T-cell (primary cell): ENCODE data around the gene DDN. TPM values are rescaled to one million over a fixed set of nuclear protein-coding genes. Genes with fewer than 3 reads are reported as not detected.

Experiments
- ATAC-seq, 4 experiments: fragments of 200-7000 bp in 3 of 4; fragments of 150-1000 bp in 1 of 4; cut with Tn5 transposase; replicated peaks in 1 of 4; 1 replicate in 3 of 4; 2 replicates in 1 of 4; pipeline ENCODE4 v1.10.0; 2021; ENCODE audit warnings: moderate library complexity in 3 of 4, mild to moderate bottlenecking in 2 of 4, moderate number of reproducible peaks in 1 of 4
- CTCF ChIA-PET, 2 donors: fragments of 300-600 bp; sonication (Branson Sonifier 250); formaldehyde crosslinking; loops; one replicate each; lab custom pipeline; 2022; ENCODE audit warnings: antibody characterized with exemption in 2 of 2; lab: Charles Lee
- POLR2A ChIA-PET, 2 donors: fragments of 300-600 bp; sonication (Branson Sonifier 250); formaldehyde crosslinking; loops; one replicate each; lab custom pipeline; 2022; ENCODE audit warnings: antibody characterized with exemption in 2 of 2; lab: Charles Lee
- DNase-seq, 35 experiments: peaks; one replicate each; pipeline versions ENCODE4 v3.0.0 to v3.0.0-alpha.2; 2013 to 2023
- H3K27ac ChIP-seq: one replicate; pipeline ENCODE4 v1.5.1; 2013; ENCODE audit warnings: low read length
- H3K27me3 ChIP-seq, 2 experiments: replicated peaks in 1 of 2; 1 replicate in 1 of 2; 2 replicates in 1 of 2; pipeline versions ENCODE4 v1.6.1 to v1.7.0; 2013; ENCODE audit warnings: low read length in 1 of 2, mixed read lengths in 1 of 2; ENCODE audit not compliant: control insufficient read depth in 2 of 2, insufficient read depth in 2 of 2; ENCODE audit errors: extremely low read depth in 1 of 2
- H3K36me3 ChIP-seq, 2 donors: 1 replicate in 1 of 2; 2 replicates in 1 of 2; pipeline versions ENCODE4 v1.6.1 to v1.7.0; 2013; ENCODE audit warnings: low read length in 1 of 2; ENCODE audit not compliant: control insufficient read depth in 2 of 2, insufficient read depth in 1 of 2; ENCODE audit errors: extremely low read depth in 1 of 2
- H3K4me1 ChIP-seq, 2 experiments: 1 replicate in 1 of 2; 2 replicates in 1 of 2; pipeline versions ENCODE4 v1.6.1 to v1.7.0; 2013; ENCODE audit warnings: low read length in 2 of 2, mixed read lengths in 1 of 2; ENCODE audit not compliant: insufficient read depth in 2 of 2, control insufficient read depth in 1 of 2; ENCODE audit errors: extremely low read depth in 1 of 2
- H3K4me3 ChIP-seq, 2 donors: 1 replicate in 1 of 2; 2 replicates in 1 of 2; pipeline versions ENCODE4 v1.5.1 to v1.7.0; 2013; ENCODE audit warnings: mild to moderate bottlenecking in 2 of 2, low read length in 1 of 2, moderate library complexity in 1 of 2; ENCODE audit not compliant: control insufficient read depth in 1 of 2; ENCODE audit errors: extremely low read depth in 1 of 2
- H3K9me3 ChIP-seq: 2 replicates; pipeline ENCODE4 v1.7.0; 2013
- H3K27ac Mint-ChIP-seq, 2 donors: one replicate each; pipeline ENCODE4 v1.8.0; 2020 to 2021; ENCODE audit warnings: mild to moderate bottlenecking in 2 of 2, mixed read lengths in 2 of 2
- H3K27me3 Mint-ChIP-seq, 2 donors: one replicate each; pipeline ENCODE4 v1.8.0; 2021 to 2022; ENCODE audit warnings: mixed read lengths in 2 of 2
- H3K36me3 Mint-ChIP-seq: one replicate; pipeline ENCODE4 v1.8.0; 2021; ENCODE audit warnings: mixed read lengths
- H3K4me1 Mint-ChIP-seq, 3 donors: one replicate each; pipeline ENCODE4 v1.8.0; 2020 to 2022; ENCODE audit warnings: mixed read lengths in 3 of 3, mild to moderate bottlenecking in 1 of 3
- H3K4me3 Mint-ChIP-seq, 3 donors: one replicate each; pipeline ENCODE4 v1.8.0; 2020 to 2022; ENCODE audit warnings: mild to moderate bottlenecking in 3 of 3, mixed read lengths in 3 of 3, moderate library complexity in 3 of 3
- H3K9me3 Mint-ChIP-seq, 3 donors: one replicate each; pipeline ENCODE4 v1.8.0; 2020 to 2022; ENCODE audit warnings: mixed read lengths in 3 of 3
- WGBS: methylation state at CpG from one replicate; pipeline ENCODE4 v1.1.5; 2013; ENCODE audit warnings: missing lambda C conversion rate; ENCODE audit not compliant: insufficient coverage; 5-methylcytosine and 5-hydroxymethylcytosine counted together
- total RNA-seq, 35 experiments: library from RNA in 6 of 35; stranded (reverse) in 6 of 35; fragments of 120-200 nt in 1 of 35; gene quantifications; one replicate each; pipeline versions ENCODE4 v1.2.1 to v1.2.4 and lab custom pipeline; 2013 to 2026

DDN gene
- total RNA-seq, 5 donors from 2014 or later (not counting 1 experiment from before 2014, with no cell fraction given): 0.09 to 1.3 (median 0.15) TPM

DNA sequence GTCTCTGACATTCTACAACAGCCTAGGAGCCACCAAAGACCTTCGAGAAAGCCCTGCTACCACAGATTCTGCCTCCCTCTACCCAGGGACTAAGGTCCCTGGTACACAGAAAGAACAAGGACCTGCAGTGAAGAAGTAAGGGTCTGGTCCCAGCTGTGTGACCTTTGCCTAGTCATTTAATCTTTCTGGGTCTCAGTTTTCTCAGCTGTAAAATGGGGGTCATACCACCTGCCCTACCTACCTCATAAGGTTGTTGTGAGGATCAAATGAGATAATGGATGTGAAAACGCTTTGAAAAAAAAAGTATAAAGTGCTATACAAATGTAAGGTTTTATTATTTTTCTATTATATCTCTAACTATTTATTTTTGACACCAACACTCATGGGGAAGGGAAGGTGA lies 24.6 kb upstream of the DDN start:
- H3K4me3 Mint-ChIP-seq: no peak overlapping the region
- no peak overlapping the region for H3K27ac Mint-ChIP-seq
- ChIA-PET POLR2A (no interaction called here), CTCF (interaction anchor here in 1 of 2 donors (0.7 kb wide), 1 partner anchor 96 kb away, joined by 3 read pairs; no protein-coding TSS in a partner anchor)
- no peaks in the 10 kb centered on the region for H3K9me3 ChIP-seq
- peaks cover 42% of the 10 kb centered on the region for H3K36me3 Mint-ChIP-seq
- no peak overlapping the region for H3K4me3 ChIP-seq
- H3K9me3 Mint-ChIP-seq: no peaks in the 10 kb centered on the region
- peaks cover 10 to 11% (median 10%) of the 10 kb centered on the region in 3 donors for H3K4me1 Mint-ChIP-seq
- H3K27me3 ChIP-seq: no peaks in the 10 kb centered on the region
- H3K27me3 Mint-ChIP-seq: no peaks in the 10 kb centered on the region
- H3K27ac ChIP-seq: no peak overlapping the region
- DNase-seq: no peak
- no peak for ATAC-seq
- no CpG with 5 or more reads among the region's 2 CpGs for WGBS
- H3K4me1 ChIP-seq: peaks cover 6 to 12% of the 10 kb centered on the region in 2 experiments
- peaks cover 20 to 75% of the 10 kb centered on the region in 2 donors for H3K36me3 ChIP-seq

- ChIA-PET CTCF (no interaction called here), POLR2A (interaction anchor here in 1 of 2 donors (0.6 kb wide), 1 partner anchor 124 kb away, joined by 3 read pairs; no protein-coding TSS in a partner anchor)
- Mint-ChIP-seq H3K4me1 (peaks cover 16 to 18% (median 18%) of the 10 kb centered on the region in 3 donors), H3K27ac (peak overlapping the region in 1 of 2 donors; percentile 56), H3K9me3 (no peaks in the 10 kb centered on the region), H3K27me3 (no peaks in the 10 kb centered on the region), H3K36me3 (peaks cover 37% of the 10 kb centered on the region), H3K4me3 (no peak overlapping the region)
- Histone ChIP-seq H3K27me3 (no peaks in the 10 kb centered on the region), H3K4me1 (peaks cover 6 to 18% of the 10 kb centered on the region in 2 experiments), H3K27ac (no peak overlapping the region), H3K9me3 (no peaks in the 10 kb centered on the region), H3K4me3 (no peak overlapping the region), H3K36me3 (peaks cover 20 to 64% of the 10 kb centered on the region in 2 donors)
- no peak for ATAC-seq
- WGBS: 95% methylated on average over 12 of the region's 15 CpGs
- DNase-seq: no peak
Observed at GRCh38 chr12:49022558-49023178, 23.5 kb upstream of the DDN start.

DNA sequence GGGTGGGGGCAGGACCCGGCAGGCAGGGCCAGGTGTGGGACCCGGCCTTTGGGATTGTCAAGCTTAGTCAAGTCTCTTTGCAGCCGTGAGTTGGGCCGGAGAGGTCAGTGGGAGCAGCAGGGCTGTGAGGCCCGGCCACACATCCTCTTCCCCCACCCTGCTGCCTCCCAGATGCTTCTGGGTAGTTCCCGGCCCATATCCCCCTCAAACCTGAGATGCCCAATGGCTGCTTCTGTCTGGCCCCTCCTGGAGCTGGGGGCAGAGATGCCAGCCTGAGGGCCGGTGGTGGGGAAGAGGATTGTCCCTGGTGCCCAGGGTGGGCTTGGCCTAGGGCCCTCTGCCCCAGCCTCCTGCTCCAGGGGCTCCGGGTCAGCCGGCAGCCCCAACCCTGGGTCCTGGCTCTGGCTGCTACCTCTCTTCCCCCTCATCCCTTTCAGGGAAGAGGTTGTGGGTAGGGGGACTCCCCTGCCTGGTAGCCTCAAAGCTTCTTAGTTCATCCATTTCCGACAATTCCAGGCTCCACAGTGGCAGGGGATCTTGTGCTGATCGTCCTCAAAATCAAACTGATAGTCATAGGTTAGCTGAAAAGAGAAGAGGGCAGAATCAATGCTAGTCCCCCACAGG lies 22.2 kb upstream of the DDN start:
- no peak for DNase-seq
- Histone ChIP-seq H3K27me3 (no peaks in the 10 kb centered on the region), H3K4me3 (no peak overlapping the region), H3K4me1 (peaks cover 6 to 28% of the 10 kb centered on the region in 2 experiments), H3K9me3 (no peaks in the 10 kb centered on the region), H3K36me3 (peaks cover 18 to 52% of the 10 kb centered on the region in 2 donors), H3K27ac (peak overlapping the region; percentile 30)
- no peak for ATAC-seq
- H3K4me3 Mint-ChIP-seq: no peak overlapping the region
- H3K27me3 Mint-ChIP-seq: no peaks in the 10 kb centered on the region
- peaks cover 38% of the 10 kb centered on the region for H3K36me3 Mint-ChIP-seq
- H3K27ac Mint-ChIP-seq: peak overlapping the region in 1 of 2 donors; percentile 68
- WGBS: 97% methylated on average over 5 of the region's 11 CpGs
- no peaks in the 10 kb centered on the region for H3K9me3 Mint-ChIP-seq
- ChIA-PET POLR2A (interaction anchor here in 1 of 2 donors (0.6 kb wide), 1 partner anchor 103 kb away, joined by 3 read pairs; no protein-coding TSS in a partner anchor), CTCF (interaction anchor here in 1 of 2 donors (0.6 kb wide), 1 partner anchor 260 kb away, joined by 5 read pairs; no protein-coding TSS in a partner anchor)
- H3K4me1 Mint-ChIP-seq: peaks cover 27 to 31% (median 30%) of the 10 kb centered on the region in 3 donors

DNA sequence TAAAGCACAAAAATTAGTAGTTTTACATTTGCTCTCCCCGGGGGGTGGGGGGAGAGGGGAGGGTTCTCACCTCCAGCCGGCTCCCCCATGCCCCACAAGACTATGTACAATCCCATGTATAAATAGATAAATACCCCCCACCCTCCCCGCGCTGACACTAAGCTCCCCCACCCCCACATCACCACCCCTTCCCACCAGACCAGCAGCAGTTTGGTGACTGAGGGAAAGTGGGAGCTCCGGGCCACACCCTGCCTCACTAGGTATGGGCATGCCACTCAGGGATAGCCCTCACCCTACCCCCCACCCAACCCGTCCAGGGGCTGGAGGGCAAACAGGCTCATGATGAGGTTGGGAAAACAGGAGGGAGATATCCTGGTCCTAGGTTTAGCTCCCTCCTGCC lies 21.3 kb upstream of the DDN start:
- no CpG with 5 or more reads among the region's 6 CpGs for WGBS
- peaks cover 34 to 40% (median 38%) of the 10 kb centered on the region in 3 donors for H3K4me1 Mint-ChIP-seq
- H3K27ac ChIP-seq: peak overlapping the region; percentile 31
- H3K4me1 ChIP-seq: peaks cover 6 to 28% of the 10 kb centered on the region in 2 experiments
- no peak overlapping the region for H3K27ac Mint-ChIP-seq
- no peak overlapping the region for H3K4me3 Mint-ChIP-seq
- H3K27me3 Mint-ChIP-seq: no peaks in the 10 kb centered on the region
- peaks cover 12 to 43% of the 10 kb centered on the region in 2 donors for H3K36me3 ChIP-seq
- H3K9me3 Mint-ChIP-seq: no peaks in the 10 kb centered on the region
- H3K27me3 ChIP-seq: no peaks in the 10 kb centered on the region
- no peak overlapping the region for H3K4me3 ChIP-seq
- DNase-seq: no peak
- peaks cover 36% of the 10 kb centered on the region for H3K36me3 Mint-ChIP-seq
- H3K9me3 ChIP-seq: no peaks in the 10 kb centered on the region
- CTCF ChIA-PET: interaction anchor here (0.5 to 2.0 kb wide), 12 partner anchors 8 to 480 kb away, joined by 3 to 22 read pairs (median 4); no protein-coding TSS in a partner anchor
- no peak for ATAC-seq
- POLR2A ChIA-PET: interaction anchor here (0.6 kb wide), 3 partner anchors 18 to 102 kb away, joined by 3 to 5 read pairs (median 3); no protein-coding TSS in a partner anchor

- no peaks in the 10 kb centered on the region for H3K27me3 ChIP-seq
- H3K27ac Mint-ChIP-seq: peak overlapping the region; percentile 73 to 84
- ChIA-PET POLR2A (interaction anchor here (0.5 to 1.2 kb wide), 8 partner anchors 9 to 734 kb away, joined by 3 to 6 read pairs (median 4); no protein-coding TSS in a partner anchor), CTCF (interaction anchor here (0.5 to 2.0 kb wide), 18 partner anchors 9 to 527 kb away, joined by 3 to 22 read pairs (median 4); partner anchors contain the start of gene WNT1 (in 1 of the 2))
- H3K27ac ChIP-seq: peak overlapping the region; percentile 94
- H3K36me3 ChIP-seq: peaks cover 12 to 35% of the 10 kb centered on the region in 2 donors
- ATAC-seq (no peak), DNase-seq (peak in 15 of 35 experiments; percentile 17 to 71 (median 37))
- no peak overlapping the region for H3K4me3 ChIP-seq
- no peaks in the 10 kb centered on the region for H3K9me3 Mint-ChIP-seq
- peaks cover 6 to 28% of the 10 kb centered on the region in 2 experiments for H3K4me1 ChIP-seq
- H3K9me3 ChIP-seq: no peaks in the 10 kb centered on the region
- H3K4me1 Mint-ChIP-seq: peaks cover 40 to 46% (median 45%) of the 10 kb centered on the region in 3 donors
- H3K36me3 Mint-ChIP-seq: peaks cover 35% of the 10 kb centered on the region
- peak overlapping the region; percentile 64 to 91 (median 90) for H3K4me3 Mint-ChIP-seq
- H3K27me3 Mint-ChIP-seq: no peaks in the 10 kb centered on the region
- 79% methylated on average over 3 of the region's 10 CpGs for WGBS
Observed at GRCh38 chr12:49019443-49020324, 20.5 kb upstream of the DDN start.
